A673 (cell line): Measurements from ENCODE around the gene CDK5RAP3. TPM values are rescaled to one million over a fixed set of nuclear protein-coding genes. Genes with fewer than 3 reads are reported as not detected.

ENCODE experiments used
- BruUV-seq: library from RNA; stranded (reverse); fragments of 400-500 nt; replicated peaks from 2 replicates; lab custom pipeline; 2021; lab: Mats Ljungman, UMichigan
- CTCF ChIA-PET: fragments of 300-600 bp; sonication (Branson Sonifier 250); formaldehyde crosslinking; loops from one replicate; lab custom pipeline; 2022; ENCODE audit warnings: antibody characterized with exemption; lab: Charles Lee
- POLR2A ChIA-PET: fragments of 300-600 bp; sonication (Branson Sonifier 250); formaldehyde crosslinking; loops from one replicate; lab custom pipeline; 2022; ENCODE audit warnings: antibody characterized with exemption; ENCODE audit not compliant: low non-redundant PET; lab: Charles Lee
- DNase-seq: peaks from one replicate; pipeline ENCODE4 v3.0.0-alpha.2; 2015; ENCODE audit warnings: low spot score
- H3K27ac ChIP-seq: fragments of 200-600 bp; sonication (generic); 2 replicates; pipeline ENCODE4 v1.5.1; 2016; ENCODE audit warnings: mixed run types, low read depth, mild to moderate bottlenecking, mixed read lengths, antibody characterized with exemption, low read length; ENCODE audit not compliant: poor library complexity, severe bottlenecking
- H3K27me3 ChIP-seq: fragments of 200-600 bp; sonication (generic); replicated peaks from 2 replicates; pipeline ENCODE4 v1.6.1; 2017; ENCODE audit warnings: mixed run types, low read depth, mild to moderate bottlenecking, mixed read lengths, antibody characterized with exemption, low read length; ENCODE audit not compliant: insufficient read depth, poor library complexity
- H3K36me3 ChIP-seq: fragments of 200-600 bp; sonication (generic); 2 replicates; pipeline ENCODE4 v1.6.1; 2016; ENCODE audit warnings: mixed run types, mild to moderate bottlenecking, mixed read lengths, antibody characterized with exemption, low read length; ENCODE audit not compliant: insufficient read depth, poor library complexity, severe bottlenecking
- H3K4me1 ChIP-seq: fragments of 200-600 bp; sonication (generic); 2 replicates; pipeline ENCODE4 v1.6.1; 2017; ENCODE audit warnings: mixed run types, mild to moderate bottlenecking, mixed read lengths, antibody characterized with exemption, low read length; ENCODE audit not compliant: insufficient read depth, poor library complexity, severe bottlenecking
- H3K4me3 ChIP-seq: fragments of 200-600 bp; sonication (generic); 2 replicates; pipeline ENCODE4 v1.5.1; 2016; ENCODE audit warnings: low read depth, mixed run types, mild to moderate bottlenecking, mixed read lengths, low read length; ENCODE audit not compliant: poor library complexity, severe bottlenecking
- H3K9me3 ChIP-seq: fragments of 200-600 bp; sonication (generic); 2 replicates; pipeline ENCODE4 v1.6.1; 2016; ENCODE audit warnings: mixed run types, low read depth, mild to moderate bottlenecking, mixed read lengths, antibody characterized with exemption, low read length; ENCODE audit not compliant: poor library complexity, severe bottlenecking
- CTCF ChIP-seq: fragments of 300-800, 200-600 bp; sonication (generic); conservative IDR thresholded peaks from 2 replicates; pipeline ENCODE4 v1.5.1; 2017; ENCODE audit warnings: low read depth, mild to moderate bottlenecking, antibody characterized with exemption, low read length, moderate library complexity, mixed read lengths
- EZH2 ChIP-seq: fragments of 200-600 bp; sonication (generic); IDR thresholded peaks from 2 replicates; pipeline ENCODE4 v1.6.1; 2017; ENCODE audit warnings: borderline replicate concordance, low read depth, mild to moderate bottlenecking, mixed read lengths, antibody characterized with exemption, low read length; ENCODE audit not compliant: poor library complexity, severe bottlenecking
- intact Hi-C: fragments of 100-400 bp; cut with micrococcal nuclease; formaldehyde crosslinking; loops from one replicate; pipeline ENCODE4 v1.10.0; 2022; ENCODE audit not compliant: unreplicated experiment
- total RNA-seq: library from RNA; stranded (reverse); gene quantifications from 2 replicates; pipeline ENCODE4 v1.2.3, GENCODE V29; 2021

Gene CDK5RAP3
- total RNA-seq, 1 experiment from 2014 or later: 172 TPM

GRCh38 chr17:47925678-47925988 lies 45.3 kb upstream of the CDK5RAP3 start:
- CTCF ChIA-PET: no interaction called here
- BruUV-seq: no TSS peak
- Histone ChIP-seq H3K27me3 (no peaks in the 10 kb centered on the region), H3K27ac (no peak overlapping the region), H3K4me1 (no peaks in the 10 kb centered on the region), H3K4me3 (no peak overlapping the region), H3K36me3 (peaks cover 20% of the 10 kb centered on the region), H3K9me3 (no peaks in the 10 kb centered on the region)
- no peak for DNase-seq
- POLR2A ChIA-PET: interaction anchor here (0.6 kb wide), 1 partner anchor 22 kb away, joined by 3 read pairs; no protein-coding TSS in a partner anchor
- intact Hi-C loops: no loop called here
- TF ChIP-seq CTCF: no peak
- no peak for TF ChIP-seq EZH2

- POLR2A ChIA-PET: no interaction called here
- TF ChIP-seq CTCF (no peak), EZH2 (no peak)
- Histone ChIP-seq H3K4me1 (no peaks in the 10 kb centered on the region), H3K27me3 (no peaks in the 10 kb centered on the region), H3K9me3 (no peaks in the 10 kb centered on the region), H3K36me3 (peaks cover 17% of the 10 kb centered on the region), H3K4me3 (no peak overlapping the region), H3K27ac (no peak overlapping the region)
- CTCF ChIA-PET: no interaction called here
- BruUV-seq: no TSS peak
- DNase-seq: no peak
- intact Hi-C loops: no loop called here
Observed at GRCh38 chr17:47927821-47928400, 43.0 kb upstream of the CDK5RAP3 start.

DNA sequence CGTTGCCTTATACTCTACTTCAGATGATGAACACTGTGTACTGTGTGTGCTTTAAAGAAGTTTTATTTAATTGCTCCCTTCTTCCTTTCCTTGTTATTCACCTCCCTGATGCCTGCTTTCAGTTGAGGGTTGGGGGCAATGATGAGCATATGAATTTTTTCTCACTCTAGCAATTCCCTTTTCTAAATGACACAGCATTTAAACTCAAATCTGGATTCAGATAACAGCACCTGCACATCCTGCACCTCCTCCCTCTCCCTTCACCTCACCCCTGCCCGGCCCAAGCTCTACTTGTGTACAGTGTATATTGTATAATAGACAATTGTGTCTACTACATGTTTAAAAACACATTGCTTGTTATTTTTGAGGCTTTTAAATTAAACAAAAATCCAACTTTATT lies 42.5 kb upstream of the CDK5RAP3 start:
- TF ChIP-seq EZH2 (no peak), CTCF (no peak)

More for the DNA sequence above, 42.5 kb upstream of the CDK5RAP3 start:
- Histone ChIP-seq H3K27me3 (no peaks in the 10 kb centered on the region), H3K9me3 (no peaks in the 10 kb centered on the region), H3K27ac (no peak overlapping the region), H3K36me3 (peaks cover 13% of the 10 kb centered on the region), H3K4me3 (no peak overlapping the region), H3K4me1 (no peaks in the 10 kb centered on the region)
- intact Hi-C loops: no loop called here
- ChIA-PET POLR2A (no interaction called here), CTCF (no interaction called here)
- no peak for DNase-seq
- TSS peak; percentile 72 for BruUV-seq
